Esophagus (tissue), 2 donors: ENCODE results near the gene F8. TPM values are rescaled to one million over a fixed set of nuclear protein-coding genes. Genes with fewer than 3 reads are reported as not detected.

Experiments
- H3K27ac ChIP-seq, 2 donors: one replicate each; pipeline ENCODE4 v1.5.1; 2013; ENCODE audit warnings: low read depth in 2 of 2, mild to moderate bottlenecking in 2 of 2, inconsistent platforms in 1 of 2, low read length in 1 of 2, moderate library complexity in 1 of 2
- H3K27me3 ChIP-seq, 2 donors: one replicate each; pipeline ENCODE4 v1.6.1; 2013; ENCODE audit warnings: low read length in 2 of 2, control low read depth in 1 of 2, mild to moderate bottlenecking in 1 of 2; ENCODE audit not compliant: insufficient read depth in 2 of 2, control insufficient read depth in 1 of 2
- H3K36me3 ChIP-seq, 2 donors: one replicate each; pipeline ENCODE4 v1.6.1; 2013; ENCODE audit warnings: low read length in 1 of 2; ENCODE audit not compliant: control insufficient read depth in 2 of 2, insufficient read depth in 2 of 2
- H3K4me1 ChIP-seq, 2 donors: one replicate each; pipeline ENCODE4 v1.6.1; 2013; ENCODE audit warnings: low read length in 1 of 2; ENCODE audit not compliant: control insufficient read depth in 2 of 2, insufficient read depth in 2 of 2
- H3K4me3 ChIP-seq, 2 donors: one replicate each; pipeline ENCODE4 v1.5.1; 2013; ENCODE audit warnings: low read length in 2 of 2, mild to moderate bottlenecking in 2 of 2, low read depth in 1 of 2, moderate library complexity in 1 of 2
- H3K9me3 ChIP-seq, 2 donors: one replicate each; pipeline ENCODE4 v1.6.1; 2013; ENCODE audit warnings: mild to moderate bottlenecking in 2 of 2, low read depth in 1 of 2, low read length in 1 of 2, moderate library complexity in 1 of 2; ENCODE audit not compliant: control insufficient read depth in 2 of 2, insufficient read depth in 1 of 2
- WGBS, 2 donors: extraction: QIAGEN DNeasy Blood & Tissue Kit; methylation state at CpG; one replicate each; pipeline ENCODE4 v1.1.7; 2013; 5-methylcytosine and 5-hydroxymethylcytosine counted together
- polyA plus RNA-seq, 2 donors: library from polyadenylated mRNA; stranded (reverse); fragments of 200-250 nt; gene quantifications; one replicate each; pipeline ENCODE4 v1.2.3, GENCODE V29; 2013
- donor health status: healthy with polysubstance abuse.
- donor health status: Bipolar disorder and iron deficiency.

The F8 gene
- polyA plus RNA-seq, 2 donors: 2.2 TPM

DNA sequence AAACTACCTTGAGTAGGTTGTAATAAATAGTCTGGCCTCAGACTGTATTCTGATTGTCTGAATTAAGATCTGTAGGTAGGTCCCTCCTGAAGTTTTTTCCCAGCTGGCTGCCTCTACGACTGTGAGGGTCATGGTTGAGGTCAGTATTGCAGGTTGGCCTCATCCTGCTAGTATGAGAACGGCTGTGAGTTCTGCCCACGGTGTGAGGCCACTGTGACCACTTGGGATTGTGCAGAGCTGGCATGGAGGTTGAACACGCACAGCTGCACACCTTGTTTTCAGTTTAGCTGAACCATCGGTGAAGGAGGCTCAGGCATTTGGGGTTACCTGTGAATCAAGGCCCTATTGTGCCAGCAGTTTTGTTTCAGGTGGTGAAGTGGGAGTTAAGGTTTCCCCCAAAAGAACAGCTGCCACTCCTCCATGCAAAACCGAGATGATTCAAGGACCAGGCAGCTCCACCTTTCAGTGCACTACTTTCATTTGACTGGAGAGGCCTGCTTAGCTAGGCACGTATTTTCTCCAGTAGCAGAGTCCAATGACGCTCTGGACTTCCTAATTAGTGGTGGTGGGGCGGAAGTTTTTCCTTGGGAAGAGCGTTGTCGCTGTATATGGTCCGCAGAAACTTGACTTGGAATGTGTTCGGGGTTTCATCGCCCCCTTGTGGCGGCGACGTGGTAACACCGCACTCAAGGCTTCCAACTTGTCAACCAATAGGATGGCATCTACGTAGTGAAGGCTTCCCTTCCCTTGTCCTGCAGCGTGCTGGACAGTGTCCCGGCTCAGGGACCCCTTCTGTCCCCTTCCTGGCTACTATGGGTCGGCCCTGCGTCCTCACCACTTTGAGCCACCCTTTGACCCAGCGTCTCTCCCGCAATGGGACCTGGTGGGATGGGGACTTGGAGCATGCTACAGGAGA lies 34.6 kb upstream of the F8 start:
- H3K27ac ChIP-seq: peak overlapping the region; percentile 16 to 18
- H3K4me3 ChIP-seq: peak overlapping the region in 1 of 2 donors; percentile 17
- no peaks in the 10 kb centered on the region for H3K9me3 ChIP-seq
- 17 to 27% methylated on average over 24 to 25 of the region's 25 CpGs for WGBS, 2 donors
- no peaks in the 10 kb centered on the region for H3K27me3 ChIP-seq
- H3K36me3 ChIP-seq: no peaks in the 10 kb centered on the region
- no peaks in the 10 kb centered on the region for H3K4me1 ChIP-seq

DNA sequence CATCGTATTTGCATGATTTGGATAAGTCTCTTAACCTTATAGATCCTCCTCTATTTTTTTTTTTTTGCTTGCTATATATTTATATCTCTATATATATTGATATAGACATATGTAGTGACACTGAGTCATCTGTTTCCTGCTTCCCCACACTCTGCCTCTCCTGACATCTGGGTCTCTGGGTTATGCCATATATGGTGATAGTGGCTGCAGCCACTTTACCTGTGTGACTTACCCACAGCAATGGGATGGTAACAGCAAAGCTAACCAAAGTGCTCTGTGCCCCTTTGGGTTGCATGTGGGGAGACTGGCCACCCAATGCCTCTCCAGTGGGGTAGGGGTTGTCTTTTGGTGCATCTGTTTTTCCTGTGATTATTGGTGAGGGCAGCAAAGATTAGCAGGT lies 33.9 kb upstream of the F8 start:
- H3K27me3 ChIP-seq: no peaks in the 10 kb centered on the region
- H3K36me3 ChIP-seq: no peaks in the 10 kb centered on the region
- H3K27ac ChIP-seq: no peak overlapping the region

DNA sequence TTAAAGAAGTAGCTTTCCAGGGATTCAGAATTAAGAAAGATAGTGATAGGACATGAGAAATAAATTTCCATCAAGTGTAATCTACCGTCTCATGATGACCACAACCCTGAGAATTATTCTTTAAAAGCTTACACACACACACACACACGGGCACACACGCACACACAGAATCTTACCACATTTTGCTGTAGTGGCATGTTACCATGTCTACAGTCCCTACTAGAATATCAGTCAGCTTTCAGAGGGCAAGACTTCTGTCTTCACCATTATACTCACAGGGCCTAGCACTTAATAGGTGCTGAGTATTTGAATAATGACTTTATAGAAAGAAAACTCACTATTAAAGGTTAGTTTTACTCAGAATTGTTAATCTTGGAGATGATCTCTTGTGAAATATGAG lies 33.0 kb upstream of the F8 start:
- H3K36me3 ChIP-seq: no peaks in the 10 kb centered on the region
- no peak overlapping the region for H3K4me3 ChIP-seq
- 80 to 86% methylated on average over 3 of the region's 3 CpGs for WGBS, 2 donors
- H3K4me1 ChIP-seq: no peaks in the 10 kb centered on the region
- H3K9me3 ChIP-seq: no peaks in the 10 kb centered on the region
- H3K27me3 ChIP-seq: no peaks in the 10 kb centered on the region
- H3K27ac ChIP-seq: no peak overlapping the region

More for the DNA sequence above, 33.9 kb upstream of the F8 start:
- no peaks in the 10 kb centered on the region for H3K4me1 ChIP-seq
- H3K9me3 ChIP-seq: no peaks in the 10 kb centered on the region
- no peak overlapping the region for H3K4me3 ChIP-seq
- WGBS, 2 donors: 64 to 96% methylated on average over 1 of the region's 1 CpG

DNA sequence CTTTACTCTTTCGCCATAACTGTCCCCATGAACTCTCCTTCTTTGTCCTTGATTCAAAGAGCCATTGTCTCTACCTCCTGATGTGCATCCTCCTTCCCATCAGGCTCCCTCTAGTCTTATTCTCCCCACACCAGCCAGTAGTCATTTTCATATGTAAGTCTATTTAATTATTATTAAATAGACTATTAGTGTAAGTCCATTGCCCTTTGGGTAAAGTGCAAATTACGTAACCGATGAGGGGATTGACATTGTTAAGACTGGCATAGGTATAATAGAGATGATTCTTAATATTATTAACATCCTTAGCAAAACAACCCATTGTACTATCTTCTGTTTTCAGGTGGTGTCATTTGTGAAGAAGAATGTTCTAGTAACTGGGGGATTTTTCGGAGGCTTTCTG lies 31.7 kb upstream of the F8 start:
- no peaks in the 10 kb centered on the region for H3K4me1 ChIP-seq
- no peaks in the 10 kb centered on the region for H3K9me3 ChIP-seq
- H3K27me3 ChIP-seq: no peaks in the 10 kb centered on the region
- H3K4me3 ChIP-seq: no peak overlapping the region
- H3K27ac ChIP-seq: no peak overlapping the region
- H3K36me3 ChIP-seq: no peaks in the 10 kb centered on the region
- 89% methylated on average over 4 of the region's 4 CpGs for WGBS, 2 donors

DNA sequence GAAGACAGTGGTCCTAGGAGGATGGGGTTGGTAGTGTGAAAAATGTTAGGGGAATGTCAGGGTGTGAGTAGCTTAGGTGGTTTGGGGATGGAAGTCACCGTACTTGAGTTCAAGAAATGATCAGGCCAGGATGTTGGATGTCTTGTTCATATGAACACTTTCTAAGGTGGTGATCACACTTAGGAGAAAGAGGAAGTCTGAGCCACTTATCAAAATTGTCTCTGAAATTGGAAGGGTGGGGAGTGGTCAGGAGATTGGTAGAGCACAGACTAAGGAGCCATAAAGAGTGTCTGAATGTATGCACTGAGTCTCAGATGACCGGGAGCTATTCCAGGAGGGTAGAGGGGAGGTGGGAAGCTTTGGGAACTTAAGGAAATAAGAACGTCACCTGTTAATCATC lies 31.1 kb upstream of the F8 start:
- Histone ChIP-seq H3K27me3 (no peaks in the 10 kb centered on the region), H3K27ac (no peak overlapping the region), H3K9me3 (no peaks in the 10 kb centered on the region), H3K4me1 (no peaks in the 10 kb centered on the region), H3K4me3 (no peak overlapping the region), H3K36me3 (no peaks in the 10 kb centered on the region)
- 79 to 95% methylated on average over 3 of the region's 3 CpGs for WGBS, 2 donors

DNA sequence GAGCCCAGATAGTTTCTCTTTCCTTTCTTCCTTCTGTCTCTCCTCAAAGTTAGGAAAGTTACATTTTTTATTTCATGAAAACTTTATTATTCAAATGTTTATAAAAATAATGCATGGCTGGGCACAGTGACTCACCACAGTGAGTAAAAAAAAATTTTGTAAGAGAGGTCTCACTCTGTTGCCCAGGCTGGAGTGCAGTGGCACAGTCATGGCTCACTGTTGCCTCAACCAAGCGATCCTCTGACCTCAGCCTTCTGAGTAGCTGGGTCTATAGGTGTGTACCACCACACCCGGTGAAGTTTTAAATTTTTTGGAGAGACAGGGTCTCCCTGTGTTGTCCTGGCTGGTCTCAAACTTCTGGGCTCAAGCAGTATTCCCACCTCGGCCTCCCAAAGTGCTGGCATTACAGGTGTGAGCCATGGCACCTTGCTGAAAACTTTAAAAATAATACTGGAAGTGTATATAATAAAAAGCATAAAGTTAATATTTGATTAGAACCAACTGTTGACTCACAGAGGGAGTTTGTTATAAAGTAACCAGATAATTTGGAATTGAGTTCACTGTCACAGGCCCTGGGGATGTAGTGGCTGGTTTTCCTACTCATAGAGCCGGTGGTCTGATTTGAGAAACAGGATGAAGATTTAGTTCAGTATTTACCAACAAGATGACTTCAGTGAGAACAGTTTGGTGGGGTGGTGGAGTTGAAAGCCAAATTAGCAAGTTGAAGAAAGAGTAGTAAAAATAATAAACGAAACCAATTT lies 30.4 kb upstream of the F8 start:
- H3K4me1 ChIP-seq: no peaks in the 10 kb centered on the region
- WGBS, 2 donors: 62 to 91% methylated on average over 5 of the region's 5 CpGs
- no peaks in the 10 kb centered on the region for H3K27me3 ChIP-seq
- no peaks in the 10 kb centered on the region for H3K36me3 ChIP-seq
- H3K9me3 ChIP-seq: no peaks in the 10 kb centered on the region
- no peak overlapping the region for H3K27ac ChIP-seq
- no peak overlapping the region for H3K4me3 ChIP-seq

DNA sequence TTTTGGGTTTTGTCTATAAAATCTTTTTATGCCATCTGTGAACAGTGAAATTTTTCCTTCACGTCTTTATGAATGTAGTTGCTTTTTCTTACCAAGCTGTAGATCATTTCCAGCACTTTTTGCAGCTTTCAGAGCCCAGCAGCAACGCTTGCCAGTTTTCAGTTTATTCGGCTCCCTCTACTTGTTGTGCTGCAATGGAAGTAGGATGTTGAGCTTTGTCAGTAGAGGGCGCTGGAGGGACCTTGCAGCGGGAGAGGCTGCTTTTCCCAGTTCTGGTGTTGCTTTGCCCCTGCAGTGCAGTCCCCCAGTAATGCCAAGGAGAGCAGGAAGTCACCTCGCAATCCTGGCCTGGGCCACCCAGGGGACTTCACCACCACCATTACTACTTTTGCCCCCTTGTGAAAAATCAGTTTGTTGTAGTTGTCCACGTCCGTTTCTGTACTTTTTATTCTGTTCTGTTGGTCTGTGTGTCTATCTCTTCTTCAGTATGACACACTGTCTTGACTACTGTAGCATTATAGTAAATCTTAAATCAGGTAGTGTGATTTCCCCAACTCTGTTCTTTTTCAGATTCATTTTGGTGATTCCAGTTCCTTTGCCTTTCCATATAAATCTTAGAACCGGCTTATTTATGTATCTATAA lies 26.6 kb upstream of the F8 start:
- H3K27ac ChIP-seq: no peak overlapping the region
- WGBS, 2 donors: 38 to 57% methylated on average over 9 of the region's 9 CpGs
- H3K9me3 ChIP-seq: no peaks in the 10 kb centered on the region
- H3K4me3 ChIP-seq: no peak overlapping the region
- no peaks in the 10 kb centered on the region for H3K4me1 ChIP-seq
- H3K27me3 ChIP-seq: no peaks in the 10 kb centered on the region
- no peaks in the 10 kb centered on the region for H3K36me3 ChIP-seq

DNA sequence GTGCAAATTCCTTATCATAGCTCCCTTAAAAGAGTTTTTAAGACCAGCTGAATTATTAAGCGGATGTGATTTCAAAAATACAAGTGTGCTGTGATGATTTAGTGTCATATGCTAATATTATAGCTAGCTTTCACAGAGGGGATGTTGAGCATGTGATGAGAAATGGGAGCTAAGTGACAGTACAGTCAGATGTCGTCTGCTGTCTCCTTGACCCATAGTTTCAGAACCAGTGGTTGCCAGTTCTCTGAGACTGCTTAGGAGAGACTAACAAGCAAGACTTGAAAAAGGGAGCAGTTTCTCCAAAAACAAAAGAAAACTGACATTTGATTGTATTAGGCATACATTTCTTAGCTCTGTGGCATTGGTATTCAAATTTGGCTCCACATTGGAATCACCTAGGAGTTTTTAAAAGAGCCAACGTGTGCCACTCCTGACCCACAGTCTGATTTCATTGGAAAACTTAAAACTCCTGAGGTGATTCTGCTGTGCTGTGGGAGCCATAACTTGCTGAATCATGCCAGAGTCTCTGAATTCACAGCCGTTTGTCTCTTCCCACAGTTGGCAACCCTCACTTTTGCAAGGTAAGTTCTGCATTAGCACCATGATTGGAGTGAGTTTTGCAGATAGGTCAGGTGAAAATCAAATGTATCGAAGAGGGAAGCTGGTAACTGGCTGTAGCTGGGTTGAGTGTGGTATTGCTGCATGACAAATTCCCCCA lies 24.4 kb upstream of the F8 start:
- Histone ChIP-seq H3K27ac (no peak overlapping the region), H3K36me3 (no peaks in the 10 kb centered on the region), H3K4me3 (no peak overlapping the region), H3K9me3 (no peaks in the 10 kb centered on the region), H3K27me3 (no peaks in the 10 kb centered on the region), H3K4me1 (no peaks in the 10 kb centered on the region)
- WGBS, 2 donors: 66 to 86% methylated on average over 5 of the region's 5 CpGs

DNA sequence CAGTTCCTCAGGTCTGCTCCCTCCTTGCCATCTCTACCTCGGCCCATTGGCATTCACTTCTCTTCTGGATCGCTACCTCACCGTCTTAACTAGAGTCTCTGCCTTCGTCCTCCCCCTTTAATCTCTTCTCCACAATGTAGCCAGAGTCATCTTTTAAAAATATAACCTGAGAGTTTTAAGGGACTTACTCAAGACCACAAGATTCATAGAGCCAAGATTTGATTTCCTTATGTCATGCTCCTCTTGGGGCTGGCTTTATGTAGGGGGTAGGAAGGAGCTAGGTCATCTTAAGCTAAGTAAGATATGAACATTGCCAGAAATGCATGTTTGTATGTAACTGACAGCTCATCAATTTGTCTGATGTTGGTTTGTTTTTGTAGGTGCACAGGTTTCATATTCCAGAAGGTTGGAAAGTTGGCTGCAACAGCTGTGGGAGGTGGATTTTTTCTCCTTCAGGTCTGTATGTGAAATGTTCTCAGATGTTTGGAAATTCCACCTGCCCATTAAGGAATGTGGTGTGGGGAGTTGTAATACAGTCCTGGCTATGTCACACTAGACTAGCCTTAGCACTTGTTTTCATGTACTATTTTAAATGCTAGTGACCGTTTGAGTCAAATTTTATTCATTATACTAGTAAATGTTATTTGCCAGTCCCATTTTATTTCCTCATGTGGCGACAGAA lies 23.7 kb upstream of the F8 start:
- no peaks in the 10 kb centered on the region for H3K4me1 ChIP-seq
- no peaks in the 10 kb centered on the region for H3K9me3 ChIP-seq
- no peak overlapping the region for H3K4me3 ChIP-seq
- H3K36me3 ChIP-seq: no peaks in the 10 kb centered on the region
- H3K27me3 ChIP-seq: no peaks in the 10 kb centered on the region
- no peak overlapping the region for H3K27ac ChIP-seq
- 73 to 93% methylated on average over 6 of the region's 6 CpGs for WGBS, 2 donors
